HCT116 (cell line): Measurements from ENCODE around the gene SERPING1. TPM values are rescaled to one million over a fixed set of nuclear protein-coding genes. Genes with fewer than 3 reads are reported as not detected.

Experiments used
- ATAC-seq: fragments of 200-7000 bp; cut with Tn5 transposase; 2 replicates; pipeline ENCODE4 v1.9.1; 2020; ENCODE audit warnings: mild to moderate bottlenecking, moderate library complexity
- BruUV-seq: library from RNA; stranded (reverse); fragments of 400-500 nt; replicated peaks from 2 replicates; lab custom pipeline; 2021; lab: Mats Ljungman, UMichigan
- CTCF ChIA-PET: fragments of 300-600 bp; sonication (Branson Sonifier 250); formaldehyde crosslinking; loops from one replicate; lab custom pipeline; 2021; ENCODE audit warnings: antibody characterized with exemption; lab: Charles Lee
- POLR2A ChIA-PET: fragments of 300-600, 350-600 bp; sonication (Branson Sonifier 250); formaldehyde crosslinking; loops from one replicate; lab custom pipeline; 2021; ENCODE audit warnings: antibody characterized with exemption; lab: Charles Lee
- RAD21 ChIA-PET, 2 experiments: fragments of 300-600 bp; sonication (Branson Sonifier 250); formaldehyde crosslinking; loops; one replicate each; lab custom pipeline; 2023; ENCODE audit warnings: low total read pairs in 2 of 2; ENCODE audit not compliant: uncharacterized antibody in 2 of 2, unreplicated experiment in 2 of 2, low non-redundant PET in 1 of 2; lab: Charles Lee
- DNase-seq: peaks from one replicate; pipeline ENCODE4 v3.0.0-alpha.2; 2010; ENCODE audit warnings: low read depth, low spot score
- H2AFZ ChIP-seq: fragments of 200-600 bp; shearing (Covaris generic), sonication (generic); 2 replicates; pipeline ENCODE4 v1.6.1; 2017; ENCODE audit warnings: low read depth, mixed run types, mixed read lengths, antibody characterized with exemption, low read length; ENCODE audit not compliant: poor library complexity, severe bottlenecking
- H3K27ac ChIP-seq: 2 replicates; pipeline ENCODE4 v1.5.1; 2012; ENCODE audit warnings: low read depth, low read length
- H3K27me3 ChIP-seq: fragments of 200-600 bp; sonication (generic); 2 replicates; pipeline ENCODE4 v1.6.1; 2016; ENCODE audit warnings: mixed run types, low read length, mixed read lengths; ENCODE audit not compliant: insufficient read depth
- H3K36me3 ChIP-seq, 2 experiments: fragments of 200-500 bp in 1 of 2; fragments of 200-600 bp in 1 of 2; sonication (Bioruptor generic) in 1 of 2; sonication (generic) in 1 of 2; 2 replicates each; pipeline versions ENCODE4 v1.5.1 to v1.6.1; 2014 to 2016; ENCODE audit warnings: low read length in 2 of 2, inconsistent platforms in 1 of 2, mixed read lengths in 1 of 2, mixed run types in 1 of 2; ENCODE audit not compliant: insufficient read depth in 2 of 2, control insufficient read depth in 1 of 2
- H3K4me1 ChIP-seq, 2 experiments: fragments of 200-600 bp in 1 of 2; sonication (generic) in 1 of 2; 2 replicates each; pipeline versions ENCODE4 v1.5.1 to v1.6.1; 2012 to 2017; ENCODE audit warnings: low read length in 2 of 2, inconsistent platforms in 1 of 2, mild to moderate bottlenecking in 1 of 2, mixed read lengths in 1 of 2, mixed run types in 1 of 2, moderate library complexity in 1 of 2; ENCODE audit not compliant: insufficient read depth in 2 of 2, control insufficient read depth in 1 of 2
- H3K4me2 ChIP-seq: fragments of 200-600 bp; sonication (generic); 2 replicates; pipeline ENCODE4 v1.6.1; 2017; ENCODE audit warnings: mixed run types, low read length, mixed read lengths
- H3K4me3 ChIP-seq, 2 experiments: fragments of 200-600 bp in 1 of 2; sonication (generic) in 1 of 2; replicated peaks in 1 of 2; 2 replicates each; pipeline ENCODE4 v1.5.1; 2011 to 2016; ENCODE audit warnings: low read length in 2 of 2, control low read depth in 1 of 2, low read depth in 1 of 2, mild to moderate bottlenecking in 1 of 2, mixed read lengths in 1 of 2, mixed run types in 1 of 2
- H3K79me2 ChIP-seq: fragments of 200-600 bp; sonication (generic); 2 replicates; pipeline ENCODE4 v1.6.1; 2017; ENCODE audit warnings: mild to moderate bottlenecking, mixed run types, low read length, moderate library complexity, mixed read lengths; ENCODE audit not compliant: insufficient read depth
- H3K9ac ChIP-seq: fragments of 200-600 bp; sonication (generic); 2 replicates; pipeline ENCODE4 v1.6.1; 2016; ENCODE audit warnings: low read length, mixed read lengths
- H3K9me2 ChIP-seq: fragments of 200-600 bp; sonication (generic), shearing (Covaris generic); 2 replicates; pipeline ENCODE4 v1.6.1; 2017; ENCODE audit warnings: mixed run types, mild to moderate bottlenecking, moderate library complexity; ENCODE audit not compliant: insufficient read depth
- H3K9me3 ChIP-seq, 2 experiments: fragments of 200-500 bp in 1 of 2; fragments of 200-600 bp in 1 of 2; sonication (Bioruptor generic) in 1 of 2; sonication (generic) in 1 of 2; 2 replicates each; pipeline ENCODE4 v1.6.1; 2014 to 2017; ENCODE audit warnings: low read length in 2 of 2, mixed read lengths in 2 of 2, inconsistent platforms in 1 of 2, low read depth in 1 of 2, mild to moderate bottlenecking in 1 of 2, mixed run types in 1 of 2, moderate library complexity in 1 of 2; ENCODE audit not compliant: control insufficient read depth in 1 of 2, insufficient read depth in 1 of 2
- H4K20me1 ChIP-seq: fragments of 200-600 bp; sonication (generic), shearing (Covaris generic); 2 replicates; pipeline ENCODE4 v1.6.1; 2017; ENCODE audit warnings: mixed run types, mild to moderate bottlenecking, moderate library complexity; ENCODE audit not compliant: insufficient read depth
- ATF3 ChIP-seq: IDR thresholded peaks from 2 replicates; pipeline ENCODE4 v1.6.1; 2012
- CBX3 ChIP-seq: IDR thresholded peaks from 2 replicates; pipeline ENCODE4 v1.6.1; 2012; ENCODE audit warnings: low read depth
- CEBPB ChIP-seq: IDR thresholded peaks from 2 replicates; pipeline ENCODE4 v1.6.1; 2012; ENCODE audit warnings: low read depth
- CTCF ChIP-seq, 3 experiments: fragments of 200-600 bp in 1 of 3; sonication (generic) in 1 of 3; IDR thresholded peaks in 2 of 3; conservative IDR thresholded peaks in 1 of 3; 2 replicates each; pipeline ENCODE4 v1.5.1; 2012 to 2017; ENCODE audit warnings: low read depth in 2 of 3, low read length in 2 of 3, antibody characterized with exemption in 1 of 3, borderline replicate concordance in 1 of 3, control low read depth in 1 of 3, mild to moderate bottlenecking in 1 of 3, mixed read lengths in 1 of 3, mixed run types in 1 of 3, moderate library complexity in 1 of 3; ENCODE audit not compliant: insufficient read depth in 1 of 3
- EGR1 ChIP-seq: IDR thresholded peaks from 2 replicates; pipeline ENCODE4 v1.6.1; 2012; ENCODE audit warnings: low read depth
- ELF1 ChIP-seq: IDR thresholded peaks from 2 replicates; pipeline ENCODE4 v1.6.1; 2012; ENCODE audit warnings: low read depth, borderline replicate concordance
- EZH2 ChIP-seq: fragments of 200-600 bp; sonication (generic); IDR thresholded peaks from 2 replicates; pipeline ENCODE4 v1.6.1; 2017; ENCODE audit warnings: antibody characterized with exemption, mixed run types
- EZH2phosphoT487 ChIP-seq: fragments of 200-600 bp; IDR thresholded peaks from 2 replicates; pipeline ENCODE4 v1.6.1; 2018; ENCODE audit warnings: antibody characterized with exemption, borderline replicate concordance
- JUND ChIP-seq: IDR thresholded peaks from 2 replicates; pipeline ENCODE4 v1.6.1; 2012
- POLR2AphosphoS5 ChIP-seq: IDR thresholded peaks from 2 replicates; pipeline ENCODE4 v1.6.1; 2011; ENCODE audit warnings: mild to moderate bottlenecking, low read depth, low read length, moderate library complexity
- SRF ChIP-seq: IDR thresholded peaks from 2 replicates; pipeline ENCODE4 v1.6.1; 2012; ENCODE audit warnings: low read depth
- YY1 ChIP-seq: IDR thresholded peaks from 2 replicates; pipeline ENCODE4 v1.6.1; 2011; ENCODE audit warnings: low read length, low read depth, moderate library complexity, mild to moderate bottlenecking; ENCODE audit not compliant: insufficient replicate concordance; ENCODE audit errors: extremely low read depth
- ZNF274 ChIP-seq: fragments of 200-500 bp; sonication (Bioruptor generic); IDR thresholded peaks from 2 replicates; pipeline ENCODE4 v1.6.1; 2014; ENCODE audit warnings: mild to moderate bottlenecking, low read depth, low read length, inconsistent platforms
- intact Hi-C: fragments of 100-400 bp; cut with micrococcal nuclease; formaldehyde crosslinking; loops from 2 replicates; pipeline ENCODE4 v1.10.0; 2022
- total RNA-seq: library from RNA; stranded (reverse); gene quantifications from one replicate; pipeline ENCODE4 v1.2.1, GENCODE V29; 2021; ENCODE audit not compliant: unreplicated experiment

Gene SERPING1
- total RNA-seq, 1 experiment from 2014 or later: 3.4 TPM

GRCh38 chr11:57619331-57619730 is 21.8 kb downstream of the SERPING1 start:
- Histone ChIP-seq H3K36me3 (no peaks in the 10 kb centered on the region), H3K9ac (no peak overlapping the region), H3K4me3 (no peak overlapping the region), H3K79me2 (no peaks in the 10 kb centered on the region), H3K9me2 (no peaks in the 10 kb centered on the region), H3K27me3 (no peaks in the 10 kb centered on the region), H3K4me1 (no peaks in the 10 kb centered on the region), H3K9me3 (peaks cover 10 to 14% of the 10 kb centered on the region in 2 experiments; a peak in 3 of 4 replicates), H3K4me2 (no peak overlapping the region), H4K20me1 (no peaks in the 10 kb centered on the region), H2AFZ (no peak overlapping the region), H3K27ac (no peak overlapping the region)
- ChIA-PET CTCF (interaction anchor here (0.7 kb wide), 1 partner anchor 25 kb away, joined by 3 read pairs; no protein-coding TSS in a partner anchor), POLR2A (no interaction called here), RAD21 (no interaction called here)
- peak; percentile 35 for DNase-seq
- intact Hi-C loops: no loop called here
- no peak for ATAC-seq
- TF ChIP-seq SRF (no peak), JUND (no peak), ATF3 (no peak), CBX3 (peak; percentile 85; the same call in 1 of the 2 replicates), POLR2AphosphoS5 (no peak), CTCF (IDR thresholded peaks at IDR 0.05 in 2 of 3, conservative IDR thresholded peaks at IDR 0.05 in 1 of 3; ENCODE audit: borderline replicate concordance in 1 of 3, insufficient read depth in 1 of 3, low read depth in 2 of 3, low read length in 2 of 3) (peak in 2 of 3 experiments; percentile 60 to 69; a peak in 4 of 6 replicates), YY1 (no peak), EGR1 (no peak)
- no TSS peak for BruUV-seq

- BruUV-seq: no TSS peak
- no peaks in the 10 kb centered on the region for H3K9me2 ChIP-seq
- H3K4me1 ChIP-seq: no peaks in the 10 kb centered on the region
- ChIA-PET POLR2A (no interaction called here), CTCF (no interaction called here), RAD21 (no interaction called here)
- H4K20me1 ChIP-seq: no peaks in the 10 kb centered on the region
- H3K79me2 ChIP-seq: no peaks in the 10 kb centered on the region
- H3K4me3 ChIP-seq: no peak overlapping the region
- no peak for ATAC-seq
- intact Hi-C loops: no loop called here
- DNase-seq: no peak
- TF ChIP-seq EZH2: no peak
- no peak for TF ChIP-seq POLR2AphosphoS5
- TF ChIP-seq CEBPB: no peak
- no peak for TF ChIP-seq ELF1
- no peak for TF ChIP-seq EZH2phosphoT487
- no peak for TF ChIP-seq CBX3
- TF ChIP-seq ZNF274: no peak
- no peak overlapping the region for H2AFZ ChIP-seq
- no peaks in the 10 kb centered on the region for H3K36me3 ChIP-seq
- H3K9me3 ChIP-seq: peaks cover 10 to 14% of the 10 kb centered on the region in 2 experiments; a peak in 3 of 4 replicates
- H3K4me2 ChIP-seq: no peak overlapping the region
- H3K27ac ChIP-seq: no peak overlapping the region
- H3K9ac ChIP-seq: no peak overlapping the region
- H3K27me3 ChIP-seq: no peaks in the 10 kb centered on the region
Measured at GRCh38 chr11:57620467-57620866, 23.0 kb downstream of the SERPING1 start.
